Measurements from ENCODE around the gene EMC8.
A peak's percentile ranks its signal among the peaks of the same experiment; 100 is the strongest.

The EMC8 gene

DNA sequence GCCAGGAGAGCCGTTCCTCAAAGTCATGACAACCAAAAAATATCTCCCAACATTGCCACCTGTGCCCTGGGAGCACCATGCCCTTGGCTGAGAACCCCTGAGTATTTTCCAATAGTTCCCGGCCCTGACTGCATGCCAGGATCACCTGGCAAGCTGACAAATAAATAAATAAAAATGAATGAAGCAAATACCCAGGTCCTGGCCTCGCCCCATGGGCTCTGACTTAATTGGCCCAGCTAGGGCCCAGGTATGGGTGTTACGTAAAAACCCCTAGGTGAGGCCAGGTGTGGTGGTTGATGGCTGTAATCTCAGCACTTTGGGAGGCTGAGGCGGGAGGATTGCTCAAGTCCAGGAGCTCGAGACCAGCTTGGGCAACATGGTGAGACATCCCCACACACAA is 45.8 kb downstream of the EMC8 start:
- DNase-seq (ENCODE audit: low spot score): no peak

GRCh38 chr16:85752511-85753420 is 46.6 kb downstream of the EMC8 start:
- DNase-seq (ENCODE audit: low spot score): peak; percentile 85

GRCh38 chr16:85751698-85752501 is 47.4 kb downstream of the EMC8 start:
- no peak for DNase-seq (ENCODE audit: low spot score)

- DNase-seq (ENCODE audit: low spot score): peak; percentile 79
These were observed 48.3 kb downstream of the EMC8 start, which contains the start of gene C16orf74 for GRCh38 chr16:85750827-85751697. C16orf74 (minus strand) TSS chr16:85751096; CDS start chr16:85735217, 15,879 bp downstream.

GRCh38 chr16:85750146-85750826 is 49.1 kb downstream of the EMC8 start:
- DNase-seq (ENCODE audit: low spot score): no peak

DNA sequence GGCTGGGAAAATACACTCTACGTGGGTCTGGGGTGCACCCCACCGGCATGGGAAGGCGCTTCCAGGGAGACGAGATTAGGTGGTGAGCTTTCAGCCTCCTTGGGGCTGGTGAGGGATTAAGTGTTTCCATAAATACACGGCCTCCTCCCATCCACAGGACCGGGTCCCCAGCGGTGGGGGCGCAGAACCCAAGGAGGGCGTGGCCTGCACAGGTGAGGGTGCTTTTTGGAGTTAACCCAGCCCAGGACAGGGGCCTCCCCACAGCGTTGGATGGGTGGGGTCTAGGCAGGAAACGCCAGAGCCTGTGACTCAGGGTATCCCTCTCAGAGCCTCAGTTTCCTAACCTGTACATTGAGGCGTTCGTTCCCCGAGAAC is 49.6 kb downstream of the EMC8 start:
- no peak for DNase-seq (ENCODE audit: low spot score)

- no peak for DNase-seq (ENCODE audit: low spot score)
These were observed 52.7 kb downstream of the EMC8 start for GRCh38 chr16:85746460-85747215.

DNA sequence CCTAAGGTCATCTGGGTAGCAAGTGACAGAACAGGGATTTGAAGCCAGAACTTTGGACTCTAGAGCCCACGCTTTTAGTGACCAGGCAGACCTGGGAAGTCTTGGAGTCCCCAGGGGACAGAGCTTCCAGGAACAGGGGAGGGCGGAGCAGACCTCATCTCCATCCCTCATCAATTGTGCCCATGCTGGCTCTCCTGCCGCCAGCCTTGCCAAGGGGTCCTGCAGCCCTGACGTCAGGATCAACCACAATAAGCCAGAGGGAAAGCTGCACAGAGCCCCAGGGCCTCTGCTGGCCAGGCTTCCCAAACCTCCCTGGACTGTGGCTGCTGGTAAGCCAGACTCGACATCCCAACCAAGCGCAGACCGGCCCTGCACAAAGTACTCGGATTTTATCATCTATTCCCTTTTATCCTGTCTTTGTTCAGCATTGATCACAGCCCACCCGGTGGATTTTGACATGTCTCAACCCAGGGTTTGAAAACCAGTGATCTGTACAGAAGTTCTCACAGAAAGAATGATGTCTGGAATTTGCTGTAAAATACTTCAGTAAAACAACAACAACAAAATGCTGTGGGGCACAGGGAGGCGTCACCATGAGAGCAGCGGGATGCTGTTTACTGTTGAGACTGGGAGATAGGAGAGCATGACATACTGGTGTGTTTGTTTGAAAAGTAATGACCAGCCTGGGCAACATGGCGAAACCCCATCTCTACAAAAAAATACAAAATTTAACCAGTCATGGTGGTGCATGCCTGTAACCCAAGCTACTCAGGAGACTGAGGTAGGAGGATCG is 60.2 kb downstream of the EMC8 start:
- DNase-seq (ENCODE audit: low spot score): no peak

DNA sequence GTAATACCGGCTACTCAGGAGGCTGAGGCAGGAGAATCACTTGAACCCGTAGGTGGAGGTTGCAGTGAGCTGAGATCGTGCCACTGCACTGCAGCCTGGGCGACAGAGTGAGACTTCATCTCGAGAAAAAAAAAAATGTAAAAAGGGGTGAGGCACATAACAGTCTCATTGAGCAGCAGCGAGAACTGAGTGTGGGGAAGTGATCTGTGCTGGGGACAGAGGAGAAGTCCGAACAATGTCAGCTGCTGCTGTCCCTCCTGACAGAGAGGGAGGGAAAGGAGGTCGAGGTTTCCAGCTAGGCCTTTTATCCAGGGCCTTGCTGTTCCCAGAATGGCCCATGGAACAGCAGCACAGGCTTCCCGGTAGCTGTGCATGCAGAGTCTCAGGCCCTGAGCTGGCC is 62.4 kb downstream of the EMC8 start:
- DNase-seq (ENCODE audit: low spot score): no peak

- DNase-seq (ENCODE audit: low spot score): no peak
These were observed 63.4 kb downstream of the EMC8 start for GRCh38 chr16:85735946-85736345.

DNA sequence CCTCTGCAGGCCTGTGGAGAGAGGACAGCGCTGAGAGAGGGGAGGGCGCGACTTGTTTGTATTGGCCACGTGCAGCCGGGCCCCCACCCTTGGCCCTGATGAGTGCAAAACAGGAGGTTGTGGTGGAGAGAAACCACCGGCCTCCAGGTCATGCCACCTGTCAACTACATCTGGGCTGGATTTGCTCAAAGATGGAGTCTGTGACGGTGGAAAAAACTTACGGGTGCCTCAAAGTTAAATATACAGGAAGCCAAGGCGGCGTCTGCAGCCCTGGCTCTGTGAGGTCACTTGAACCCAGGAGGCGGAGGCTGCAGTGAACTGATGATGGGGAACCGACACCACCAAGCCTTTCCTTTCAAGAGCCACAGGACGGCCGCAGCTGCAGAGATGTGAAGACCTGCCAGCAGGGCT is 64.1 kb downstream of the EMC8 start:
- DNase-seq (ENCODE audit: low spot score): no peak

DNA sequence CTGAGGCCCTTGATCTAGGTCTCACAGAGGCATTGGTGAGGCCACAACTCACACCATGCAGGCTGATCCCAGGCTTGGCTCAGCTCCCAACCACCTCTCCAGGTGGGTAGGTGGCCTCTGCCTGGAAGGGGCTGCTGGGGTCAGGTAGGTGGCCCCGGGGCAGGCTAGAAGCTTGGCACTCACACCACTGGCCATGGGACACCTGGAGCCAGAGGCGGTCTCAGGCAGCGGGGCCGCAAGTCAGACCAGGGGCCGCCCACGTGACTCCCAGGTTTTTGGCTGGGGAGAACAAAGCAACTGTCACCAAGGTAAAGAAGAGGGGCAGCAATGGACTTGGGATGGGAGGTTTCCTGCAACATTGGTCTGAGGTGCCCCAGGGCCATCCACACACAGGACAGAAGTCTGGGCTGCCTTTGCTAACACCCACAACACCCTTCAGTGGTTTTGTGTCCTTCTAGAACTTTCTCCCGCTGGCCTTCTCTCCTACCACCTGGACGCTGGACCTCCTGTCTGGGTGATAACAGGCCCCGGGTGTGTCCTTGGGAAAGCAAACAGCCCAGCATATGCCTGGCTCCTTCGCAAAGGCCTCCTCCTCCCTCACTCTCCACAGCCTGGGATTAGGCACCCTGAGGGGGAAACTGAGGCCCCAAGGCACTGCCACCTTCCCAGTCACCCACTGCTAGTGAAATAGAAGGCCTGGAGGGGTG is 64.9 kb downstream of the EMC8 start:
- DNase-seq (ENCODE audit: low spot score): no peak

- DNase-seq (ENCODE audit: low spot score): no peak
These were observed 65.5 kb downstream of the EMC8 start for GRCh38 chr16:85733839-85734170.

DNA sequence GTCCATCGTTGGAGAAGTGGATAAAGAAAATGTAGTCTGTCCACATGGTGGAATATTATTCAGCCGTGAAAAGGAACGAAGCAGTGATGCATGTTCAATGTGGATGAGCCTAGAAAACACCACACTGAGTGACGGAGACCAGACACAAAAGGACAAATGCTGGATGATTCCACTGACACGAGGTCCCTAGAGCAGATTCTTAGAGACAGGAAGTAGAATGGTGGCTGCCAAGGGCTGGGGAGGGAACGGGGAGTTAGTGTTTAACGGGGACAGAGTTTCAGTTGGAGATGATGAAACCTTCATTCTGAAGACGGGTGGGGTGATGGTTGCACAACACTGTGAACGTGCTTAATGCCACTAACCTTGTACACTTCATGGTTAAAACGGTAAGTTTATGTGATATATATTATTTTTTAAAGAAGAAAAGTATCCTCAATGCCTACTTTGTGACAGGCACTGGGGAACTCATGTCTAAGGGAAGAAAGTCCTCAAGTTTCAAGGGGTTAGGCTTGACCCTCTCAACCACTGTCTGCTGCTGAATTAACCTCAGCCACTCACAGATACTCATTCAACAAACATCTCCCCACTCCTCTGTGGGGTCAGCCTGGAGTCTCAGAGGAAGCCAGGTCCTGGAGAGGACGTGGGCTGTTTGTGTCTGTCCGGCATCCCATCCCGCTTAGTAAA is 66.0 kb downstream of the EMC8 start:
- DNase-seq (ENCODE audit: low spot score): no peak

DNA sequence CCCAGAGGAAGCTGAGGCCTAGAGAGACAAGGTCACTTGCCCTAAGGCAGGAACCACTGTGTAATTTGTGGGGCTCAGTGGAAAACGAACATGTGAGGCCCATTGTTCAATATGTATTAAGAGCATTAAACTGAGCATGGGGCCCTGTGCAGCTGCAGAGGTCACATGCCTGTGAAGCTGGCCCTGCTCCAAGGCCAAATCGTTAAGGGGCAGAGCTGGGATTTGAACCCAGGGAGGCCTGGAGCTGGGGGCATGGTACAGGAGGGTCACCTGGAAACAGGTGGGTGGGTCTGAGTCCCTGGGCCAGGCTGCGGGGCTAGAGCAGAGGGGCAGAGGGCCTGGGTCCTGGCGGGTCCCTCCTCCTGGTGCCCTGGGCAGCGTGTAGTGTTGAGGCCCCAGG is 68.2 kb downstream of the EMC8 start:
- no peak for DNase-seq (ENCODE audit: low spot score)

DNA sequence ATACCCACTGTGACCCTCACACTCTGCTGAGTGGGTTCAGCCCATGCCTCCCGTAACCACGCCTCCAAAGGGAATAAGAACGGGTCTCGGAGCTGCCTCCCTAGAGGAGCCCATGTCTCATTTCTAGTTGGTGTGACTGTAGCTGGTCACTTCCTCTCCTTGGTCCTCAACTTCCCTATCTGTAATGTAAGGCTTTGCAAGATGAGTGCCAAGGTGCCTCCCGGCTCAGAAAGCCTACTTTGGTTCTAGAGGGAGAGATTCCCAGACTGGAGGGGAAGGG is 69.2 kb downstream of the EMC8 start:
- DNase-seq (ENCODE audit: low spot score): no peak

DNA sequence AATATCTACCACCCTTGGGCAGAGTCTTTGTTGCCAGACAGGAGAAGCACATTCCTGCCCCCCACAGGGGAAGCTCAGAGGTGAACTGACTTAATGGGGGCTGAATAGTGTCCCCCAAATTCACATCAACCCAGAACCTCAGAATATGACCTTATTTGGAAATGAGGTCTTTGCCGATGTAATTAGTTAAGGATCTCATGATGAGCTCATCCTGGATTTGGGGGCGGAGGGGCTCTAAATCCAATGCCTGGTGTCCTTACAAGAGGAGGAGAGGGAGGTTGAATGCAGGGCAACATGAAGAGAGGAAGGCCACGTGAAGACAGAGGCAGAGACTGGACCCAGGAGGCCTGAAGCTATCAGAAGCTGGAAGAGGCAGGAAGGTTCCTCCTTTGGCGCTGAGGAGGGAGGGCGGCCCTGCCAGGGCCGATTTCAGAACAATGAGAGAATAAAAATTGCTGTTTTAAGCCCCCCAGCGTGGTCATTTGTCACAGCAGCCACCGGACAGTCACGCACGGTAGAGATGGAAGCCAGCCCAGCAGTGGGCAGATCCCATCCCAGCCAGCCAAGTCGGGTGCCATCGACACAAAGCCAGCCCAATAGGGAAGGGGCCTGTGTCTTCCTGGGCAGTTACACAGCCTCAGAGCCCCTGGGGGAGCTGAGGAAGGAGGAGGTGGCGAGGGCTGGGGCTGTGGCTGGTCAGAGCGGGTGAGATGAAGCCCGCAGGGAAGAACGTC is 69.7 kb downstream of the EMC8 start:
- DNase-seq (ENCODE audit: low spot score): no peak

GRCh38 chr16:85728879-85729278 is 70.5 kb downstream of the EMC8 start:
- DNase-seq (ENCODE audit: low spot score): no peak
